Stimulated activated CD8-positive, alpha-beta memory T cell treated with anti-CD3 and anti-CD28 coated beads, Interleukin-12 subunit alpha, Interleukin-12 subunit beta, amount 100 ng/mL, for 4 hours (primary cell): ENCODE measurements around the gene ATP11C.

Experiments used
- DNase-seq: peaks from one replicate; pipeline ENCODE4 v3.0.0-alpha.2; 2020; ENCODE audit warnings: low read depth

Gene ATP11C

DNA sequence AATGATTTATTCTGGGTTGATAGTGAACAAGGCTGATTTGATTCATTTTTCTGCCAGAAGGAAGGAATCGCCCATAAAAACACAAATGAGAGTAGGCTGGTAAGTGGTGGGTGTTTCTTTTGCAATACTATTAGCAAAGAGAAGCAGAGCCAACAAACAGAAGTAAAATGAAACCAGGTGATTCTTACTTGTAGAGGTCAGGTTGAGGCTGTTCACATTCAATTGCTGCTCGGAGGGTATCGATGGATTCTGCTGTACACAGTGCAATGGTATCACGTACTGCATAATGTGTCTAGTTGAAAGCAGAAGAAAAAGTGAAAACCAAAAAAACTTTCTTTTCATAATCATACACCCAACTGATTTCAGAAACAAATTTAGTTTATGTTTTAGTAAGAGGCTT lies 130.8 kb downstream of the ATP11C start:
- no peak for DNase-seq

DNA sequence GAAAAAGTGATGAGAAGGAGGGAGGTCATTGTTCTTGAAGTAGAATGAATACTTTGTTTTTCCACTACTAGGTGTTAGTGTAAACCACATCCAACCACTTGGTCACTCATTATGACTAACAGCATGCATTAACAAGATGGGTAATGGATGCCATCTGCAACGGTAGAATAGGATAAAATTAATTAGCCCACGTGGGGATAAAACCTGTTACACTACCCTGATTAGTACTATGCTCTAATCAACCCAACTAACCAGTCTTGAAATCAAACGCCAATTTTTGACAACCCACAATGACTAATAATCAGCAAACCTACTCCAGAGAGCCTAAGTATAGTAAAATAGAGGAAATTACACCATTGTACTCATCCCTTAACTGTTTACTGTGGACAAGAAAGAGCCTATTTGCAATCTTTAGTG lies 131.4 kb downstream of the ATP11C start:
- DNase-seq = no peak

DNA sequence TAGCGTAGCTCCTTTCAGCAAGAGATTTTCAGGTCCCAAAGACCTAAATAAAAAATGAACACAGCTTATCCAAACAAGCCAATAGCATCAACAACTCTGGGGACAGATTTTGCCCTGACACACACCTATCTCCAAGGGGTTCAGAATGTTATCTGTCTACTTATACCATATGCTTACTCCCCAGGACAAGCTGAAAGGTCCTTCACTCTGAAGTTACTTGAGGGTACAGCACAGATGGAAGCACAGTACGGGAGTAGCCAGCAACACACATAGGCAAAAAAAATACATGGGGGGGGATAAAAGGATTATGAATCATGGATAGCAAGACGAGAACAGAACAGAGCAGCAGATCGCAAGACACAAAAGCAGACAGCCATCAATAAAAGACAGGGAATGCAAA lies 134.2 kb downstream of the ATP11C start:
- no peak for DNase-seq

DNA sequence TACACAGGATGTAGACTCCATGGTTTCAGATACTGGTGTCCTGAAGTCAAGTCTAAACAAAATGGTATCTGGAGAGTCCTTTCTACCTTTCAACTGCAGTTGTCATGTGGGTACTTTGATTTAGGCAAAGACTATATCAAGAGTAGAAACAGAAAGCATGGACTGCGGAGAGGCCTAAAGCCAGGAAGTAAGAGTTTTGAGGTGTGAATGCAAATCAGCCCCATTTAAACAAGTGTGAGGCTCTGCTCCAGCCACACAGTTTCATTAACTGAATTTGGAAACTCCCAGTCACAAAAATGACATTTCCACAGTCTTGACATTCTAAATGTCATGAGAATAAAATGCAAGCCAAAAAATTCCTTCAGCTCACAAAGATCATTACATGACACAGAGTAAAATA lies 137.7 kb downstream of the ATP11C start:
- DNase-seq = no peak

DNA sequence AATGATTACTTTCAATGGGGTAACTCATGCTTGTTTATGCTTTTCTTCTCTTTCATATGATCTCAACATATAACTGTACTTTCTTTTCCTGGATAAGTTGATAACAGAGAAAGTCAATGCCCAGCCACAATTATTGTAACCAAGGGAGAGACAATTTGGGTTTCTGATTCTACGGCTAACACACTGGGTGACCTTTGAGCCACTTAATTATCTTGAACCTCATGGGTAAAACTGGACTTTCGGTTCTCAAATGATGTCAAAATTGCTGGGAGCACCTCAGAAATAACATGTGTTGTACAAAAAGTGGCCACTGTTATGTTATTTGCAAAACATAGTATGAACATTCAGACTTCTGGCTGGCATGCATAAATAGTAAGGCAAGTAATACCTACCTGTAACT lies 145.3 kb downstream of the ATP11C start:
- no peak for DNase-seq

DNA sequence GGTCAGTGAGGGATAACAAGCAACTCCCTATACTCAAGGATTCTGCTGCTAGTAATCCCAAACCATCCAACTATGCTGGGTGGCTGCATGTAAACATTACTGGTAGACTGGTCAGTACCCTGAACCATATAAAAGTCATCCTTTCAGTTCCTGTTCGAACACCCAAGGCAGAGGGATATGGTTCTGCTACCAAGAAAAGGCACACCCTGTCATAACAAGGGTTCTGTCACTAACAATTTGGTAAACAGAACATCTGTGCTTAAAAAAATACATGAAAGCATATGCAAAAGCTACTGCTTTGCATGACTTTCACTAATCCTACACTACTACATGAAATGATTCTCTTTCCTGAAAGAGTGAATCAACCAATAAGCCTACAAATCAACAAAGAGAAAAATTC lies 148.0 kb downstream of the ATP11C start:
- DNase-seq = no peak

DNA sequence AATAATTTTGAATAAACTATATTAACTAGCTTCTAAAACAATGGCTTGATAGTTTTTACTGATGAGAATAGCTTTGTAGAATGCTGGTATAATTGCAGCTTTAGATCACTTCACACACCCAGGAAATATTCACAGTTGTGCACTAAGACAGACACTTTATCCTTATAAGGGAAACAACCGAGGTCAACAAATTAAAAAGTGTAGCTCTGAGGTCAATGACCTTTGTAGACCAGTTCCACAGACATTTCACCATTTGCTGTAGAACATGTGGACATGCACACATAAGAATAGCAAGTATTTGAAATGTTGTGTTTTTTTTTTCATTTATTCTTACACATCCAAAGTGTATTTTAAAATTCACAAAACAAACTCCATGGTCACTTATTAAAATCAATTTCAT lies 148.9 kb downstream of the ATP11C start:
- DNase-seq = no peak

DNA sequence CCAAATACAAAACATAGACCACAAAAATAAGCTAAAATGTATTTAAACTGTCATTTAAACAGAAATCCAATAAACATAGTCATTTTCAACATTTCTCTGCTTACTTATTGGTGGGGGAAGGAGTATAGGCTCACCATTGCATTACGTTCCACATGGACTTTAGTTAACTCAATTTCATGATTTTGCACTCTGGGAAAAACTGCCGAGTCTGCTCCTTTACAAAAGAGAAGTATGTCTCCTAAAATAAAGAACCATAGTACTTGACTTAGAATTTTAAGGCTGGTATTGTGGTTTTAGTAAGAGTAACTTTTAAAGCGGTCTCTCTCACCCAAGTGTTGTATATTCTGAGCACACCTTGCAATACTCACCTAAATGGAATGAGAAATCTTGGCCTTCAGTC lies 149.8 kb downstream of the ATP11C start:
- no peak for DNase-seq

DNA sequence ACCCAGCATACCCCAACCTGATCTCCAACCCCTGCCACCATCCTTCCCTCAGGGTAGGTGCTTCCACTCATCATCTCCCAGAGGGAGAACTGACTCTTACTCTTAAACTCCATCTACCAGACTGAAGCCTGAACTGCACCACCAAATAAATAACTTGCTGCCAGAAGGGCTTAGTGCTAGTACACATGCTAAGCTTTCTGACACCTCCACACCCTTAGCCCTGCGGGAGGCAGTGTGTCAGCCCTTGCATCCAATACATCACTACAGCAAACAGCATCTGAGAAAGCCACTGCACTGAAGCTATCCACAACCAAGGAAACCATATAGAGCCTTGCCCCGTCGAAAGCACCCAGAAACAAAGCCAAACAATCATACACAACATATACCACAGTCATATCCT lies 156.3 kb downstream of the ATP11C start:
- no peak for DNase-seq

DNA sequence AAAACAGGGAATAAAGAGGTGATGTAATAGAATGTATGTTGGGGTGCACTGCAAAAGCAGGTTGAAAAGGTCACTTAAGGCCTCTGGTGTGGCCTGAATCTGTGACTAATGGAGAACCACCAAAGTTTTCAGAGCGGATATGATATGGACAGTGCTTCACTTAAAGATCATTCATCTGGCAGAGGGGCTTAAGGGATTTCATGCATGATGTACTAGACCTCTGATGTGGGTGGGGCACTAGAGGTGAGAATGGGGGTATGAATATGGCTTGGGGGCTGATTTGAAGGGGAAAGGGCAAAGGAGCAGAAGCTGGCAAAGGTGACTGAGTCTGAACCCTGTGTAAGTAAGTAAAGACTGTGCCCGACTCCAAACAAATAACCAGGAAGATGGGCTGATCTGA lies 162.5 kb downstream of the ATP11C start:
- DNase-seq = no peak

DNA sequence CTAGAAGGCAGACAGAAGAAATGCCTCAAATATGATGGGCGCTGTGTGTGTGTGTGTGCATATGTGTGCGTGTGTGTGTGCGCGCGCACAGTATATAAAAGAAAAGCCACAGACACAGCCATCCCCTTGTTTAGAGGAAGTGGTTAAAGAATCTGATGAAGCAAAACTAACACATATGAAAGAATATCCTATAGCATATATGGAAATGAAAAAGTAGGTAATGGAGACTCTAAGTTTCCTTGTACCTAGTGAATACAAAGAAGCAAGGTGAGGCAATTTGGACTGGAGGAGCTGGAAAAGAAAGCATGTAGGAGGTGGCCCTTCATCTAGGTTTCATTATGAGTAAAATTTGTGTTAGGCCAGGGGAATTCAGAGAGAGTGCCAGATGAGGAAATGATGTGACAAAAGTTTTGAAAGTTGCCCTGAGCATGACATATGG lies 166.3 kb downstream of the ATP11C start:
- no peak for DNase-seq

DNA sequence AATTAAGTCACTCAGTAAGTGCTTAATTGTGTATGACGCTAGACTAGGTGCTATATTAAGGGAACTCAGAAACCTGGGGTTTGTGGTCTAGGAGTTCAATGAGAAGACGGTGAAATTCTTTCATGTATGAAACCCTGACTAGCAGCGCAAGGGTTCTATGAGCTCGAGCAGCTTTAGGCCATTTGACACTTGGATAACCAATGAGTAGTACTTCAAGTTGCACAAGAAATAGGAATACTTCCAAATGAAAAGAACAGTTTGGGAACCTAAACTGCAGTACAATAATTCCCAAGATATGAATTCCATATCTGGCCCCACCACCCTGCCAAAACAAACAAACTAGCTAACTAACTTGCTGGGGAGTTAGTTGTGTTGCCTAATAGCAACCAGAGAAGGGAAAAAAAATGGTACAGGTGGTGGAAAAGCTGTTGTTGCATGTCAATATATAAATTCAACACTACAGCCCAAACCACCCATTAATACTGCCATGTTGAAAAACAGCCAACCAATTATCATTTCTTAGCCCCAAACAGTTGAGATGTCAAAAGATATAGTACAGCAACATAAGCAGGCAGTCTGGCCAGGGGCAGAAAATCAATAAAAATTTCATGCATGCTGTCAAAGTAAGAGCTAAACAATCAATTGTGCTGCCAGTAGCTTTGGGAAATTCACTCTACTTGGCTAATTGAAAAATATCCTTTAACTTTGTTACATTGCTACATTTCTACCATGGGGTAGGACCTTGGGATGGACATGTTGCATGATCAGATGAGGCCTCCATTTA lies 170.3 kb downstream of the ATP11C start:
- DNase-seq = no peak

DNA sequence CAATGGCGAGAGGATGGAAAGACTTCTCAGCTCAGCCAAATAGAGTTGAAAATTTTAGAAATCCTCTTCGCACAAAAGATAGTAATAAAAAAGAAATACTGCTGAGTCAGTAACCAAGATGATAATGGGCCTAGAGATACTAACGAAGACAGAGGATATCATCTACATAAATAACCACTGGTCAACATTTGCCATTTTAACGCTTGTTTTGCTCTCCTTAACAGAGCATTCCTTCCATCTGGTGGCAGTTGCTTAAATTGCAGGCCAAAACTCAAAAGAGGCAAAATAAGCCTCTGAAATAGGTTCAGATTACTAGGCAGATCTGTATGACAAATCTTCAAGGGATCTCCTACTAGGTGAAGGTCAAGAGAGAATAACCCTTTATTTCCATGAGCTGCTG lies 173.2 kb downstream of the ATP11C start:
- DNase-seq = no peak

DNA sequence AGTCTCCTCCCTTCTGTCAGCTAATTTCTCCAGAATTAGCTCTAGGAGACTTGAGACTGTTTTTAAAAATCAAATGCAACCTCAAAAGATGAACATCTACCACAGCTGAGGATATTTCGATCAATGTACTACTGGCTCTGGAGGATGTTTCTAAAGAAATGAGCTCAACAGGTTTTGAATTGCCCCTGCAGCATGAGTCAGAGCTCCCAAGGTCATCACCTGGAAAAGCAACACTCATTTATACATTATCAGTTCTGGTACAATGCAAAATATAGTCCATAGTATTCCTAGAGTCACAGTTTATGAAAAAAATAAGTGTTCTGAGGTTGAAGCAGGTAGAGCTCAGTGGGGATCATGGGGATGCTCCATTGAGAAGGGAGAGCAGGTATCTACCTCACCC lies 174.0 kb downstream of the ATP11C start:
- DNase-seq = no peak

DNA sequence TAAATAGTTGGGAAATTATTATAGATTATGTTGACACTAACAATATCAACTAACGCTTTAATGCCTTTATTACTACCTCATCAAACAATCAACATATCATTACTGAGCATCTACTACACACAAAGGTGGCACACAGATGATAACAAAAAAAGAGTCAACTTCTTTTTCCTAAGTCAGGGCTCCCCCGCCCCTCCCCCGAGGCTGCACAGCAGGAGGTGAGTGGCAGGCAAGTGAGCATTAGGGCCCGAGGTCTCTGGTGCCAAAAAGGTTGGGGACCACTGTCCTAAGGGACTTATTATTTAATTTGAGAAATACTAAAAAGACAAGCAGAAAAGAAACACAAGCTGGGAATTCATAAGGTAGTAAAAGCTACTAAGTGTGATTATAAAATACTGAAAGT lies 174.6 kb downstream of the ATP11C start:
- DNase-seq = no peak

DNA sequence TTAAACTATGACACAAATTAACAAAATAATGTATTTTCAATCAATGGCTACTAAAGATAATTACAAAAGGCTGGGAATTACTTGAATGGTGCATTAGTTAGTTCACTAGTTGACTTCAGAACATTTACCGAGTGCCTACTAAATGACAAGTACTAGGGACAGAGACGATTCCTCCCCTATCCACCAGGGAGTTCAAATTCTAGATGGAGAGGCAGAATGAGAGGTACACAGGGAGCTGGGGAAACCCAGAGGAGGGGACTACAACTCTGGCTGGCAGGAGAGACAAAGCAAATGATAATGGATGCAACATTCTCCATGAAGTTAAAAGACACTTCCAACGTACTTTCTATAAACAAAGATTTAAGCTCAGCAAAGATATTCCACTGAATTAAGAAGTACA lies 181.8 kb downstream of the ATP11C start:
- DNase-seq = no peak

DNA sequence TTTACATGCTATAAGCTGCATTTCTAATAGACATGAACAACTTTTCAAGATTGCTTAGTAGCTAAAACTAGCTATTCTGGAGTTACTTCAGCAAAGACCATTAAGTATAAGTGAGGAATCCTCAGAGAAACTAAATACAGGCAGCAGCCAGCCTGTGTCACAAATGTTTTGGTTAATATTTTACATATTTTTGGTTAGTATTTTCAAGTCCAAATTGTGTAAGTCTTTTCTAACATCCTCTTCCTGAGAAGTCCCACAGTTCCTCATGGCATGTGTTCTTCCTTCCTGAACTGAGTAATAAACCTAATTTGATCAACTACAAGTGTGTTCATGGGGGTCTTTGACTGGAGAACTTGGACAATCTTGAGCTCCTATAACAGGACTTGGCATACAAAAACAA lies 182.5 kb downstream of the ATP11C start:
- DNase-seq = no peak

DNA sequence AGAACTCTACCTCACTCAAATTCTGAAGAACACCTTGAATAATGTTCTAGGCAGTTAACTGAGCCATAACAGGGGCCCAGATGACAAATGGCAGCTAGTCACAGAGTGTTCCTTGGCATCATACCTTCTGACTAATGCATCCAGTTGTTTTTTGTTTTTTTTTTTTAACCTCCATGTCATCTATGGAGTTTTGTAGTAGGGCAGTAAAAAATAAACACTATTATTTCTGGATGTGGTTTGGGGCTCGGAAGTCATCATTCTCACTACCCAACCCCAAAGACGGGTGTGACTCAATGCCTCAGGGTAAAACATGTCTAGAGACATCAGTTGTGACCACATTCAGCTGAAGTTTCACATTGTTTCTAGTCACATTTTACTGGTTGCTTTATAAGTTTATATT lies 193.7 kb downstream of the ATP11C start:
- no peak for DNase-seq

DNA sequence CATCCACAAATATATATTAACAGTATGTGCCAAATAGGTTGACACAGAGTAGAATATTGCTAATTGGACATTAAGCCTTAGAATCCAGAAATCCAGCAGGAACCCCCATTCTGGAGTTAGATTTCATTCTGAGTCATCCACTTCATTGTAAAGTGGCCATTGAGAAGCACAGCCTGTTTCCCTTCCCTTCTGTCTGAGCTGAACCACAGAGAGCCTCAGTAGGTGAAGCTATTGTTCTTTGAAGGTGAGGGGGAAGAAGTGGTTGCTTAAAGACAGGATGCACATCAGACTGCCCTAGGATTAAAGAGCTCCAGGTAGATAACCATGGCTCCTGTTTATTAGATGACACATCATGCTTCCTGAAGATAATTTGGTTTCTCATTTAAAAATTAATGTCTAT lies 194.3 kb downstream of the ATP11C start:
- DNase-seq = no peak

DNA sequence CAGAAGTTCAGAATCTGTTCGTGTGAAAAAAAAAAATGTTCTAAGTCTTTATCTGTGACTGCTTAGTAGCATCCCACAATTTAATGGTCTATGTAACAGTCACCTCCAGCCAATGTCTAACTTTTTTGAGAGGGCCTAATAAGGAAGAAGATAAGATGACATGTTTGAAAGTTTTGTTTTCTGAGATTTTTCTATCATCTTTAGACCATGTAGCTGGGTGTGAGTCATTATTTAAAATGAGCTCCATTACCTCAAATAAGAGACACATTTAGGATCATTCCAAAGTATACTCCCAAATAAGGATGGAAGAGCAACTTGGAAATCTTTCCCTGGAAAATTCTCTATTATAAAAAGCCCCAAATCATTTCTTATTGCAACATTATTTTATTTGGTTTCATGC lies 196.7 kb downstream of the ATP11C start:
- no peak for DNase-seq

DNA sequence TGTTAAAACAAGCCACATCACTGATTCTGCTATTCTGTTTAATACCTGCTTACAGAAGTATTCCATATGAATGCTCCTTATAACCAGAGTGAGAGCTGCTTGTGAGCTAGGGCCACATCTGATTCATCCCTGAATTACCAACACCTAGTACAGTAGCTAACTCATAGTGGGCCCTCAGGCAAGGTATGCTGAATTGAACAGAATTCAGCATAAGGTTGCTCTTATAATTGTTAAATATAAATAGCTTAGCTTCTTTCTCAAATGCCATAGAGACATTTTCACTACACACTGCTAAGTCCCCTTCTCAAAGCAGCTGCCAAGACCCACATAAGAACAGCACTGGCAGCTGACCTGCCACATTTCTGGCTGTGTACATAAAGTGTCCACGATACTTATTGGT lies 197.9 kb downstream of the ATP11C start:
- DNase-seq = no peak

DNA sequence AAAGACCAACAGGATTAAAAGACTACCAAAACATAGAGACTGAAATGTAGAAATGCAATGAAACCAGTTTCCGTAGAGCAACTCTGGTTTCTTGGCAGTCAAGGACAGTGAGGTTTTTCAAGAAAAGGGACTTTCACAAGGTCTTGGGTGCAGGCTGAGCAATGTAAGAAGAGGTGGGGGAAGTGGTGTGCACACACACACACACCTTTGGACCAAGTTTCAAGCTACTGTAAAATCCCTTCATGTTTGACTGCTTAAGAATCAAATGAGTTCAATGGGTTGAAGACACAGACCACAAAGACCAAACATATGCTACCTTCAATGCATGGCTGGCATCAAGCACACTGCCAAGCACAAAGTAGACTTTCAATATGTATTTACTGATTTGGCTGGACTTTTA lies 207.1 kb downstream of the ATP11C start:
- DNase-seq = no peak

DNA sequence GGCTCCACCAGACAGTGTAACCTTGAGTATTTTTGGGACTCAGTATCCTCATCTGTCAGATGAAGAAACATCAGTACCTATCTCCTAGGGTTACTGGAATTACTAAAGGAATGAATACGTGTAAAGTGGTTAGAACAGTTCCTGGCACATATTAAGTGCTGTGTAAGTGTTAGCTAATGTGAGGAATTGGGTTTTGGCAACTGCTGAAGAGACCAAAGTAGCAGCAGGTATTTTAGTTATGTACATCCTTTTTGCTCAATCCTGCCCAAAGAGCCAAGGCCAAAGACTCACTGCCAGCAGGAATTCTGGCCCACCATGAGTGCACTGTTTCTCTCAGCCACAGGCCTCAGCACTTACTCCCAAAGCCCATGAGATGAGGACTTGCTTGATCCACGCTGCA lies 208.2 kb downstream of the ATP11C start:
- no peak for DNase-seq

DNA sequence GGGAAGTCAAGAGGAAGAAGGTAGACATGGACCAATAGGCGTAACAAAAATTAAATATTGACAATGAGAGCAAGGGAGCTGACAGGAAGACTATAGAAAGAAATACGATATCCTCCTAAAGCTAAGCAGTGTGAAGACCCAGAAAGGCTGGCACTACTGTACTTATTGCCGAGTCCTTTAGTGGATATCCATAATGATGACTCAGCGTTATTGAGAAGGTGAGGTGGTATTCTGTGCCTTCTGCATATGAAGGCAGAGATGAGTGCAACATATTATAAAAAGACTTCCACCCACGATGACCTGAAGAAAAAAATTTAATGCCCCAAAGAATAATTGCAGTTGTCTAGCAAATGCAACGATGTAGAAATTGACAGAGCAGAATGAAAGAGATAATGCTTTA lies 211.9 kb downstream of the ATP11C start:
- DNase-seq = no peak

DNA sequence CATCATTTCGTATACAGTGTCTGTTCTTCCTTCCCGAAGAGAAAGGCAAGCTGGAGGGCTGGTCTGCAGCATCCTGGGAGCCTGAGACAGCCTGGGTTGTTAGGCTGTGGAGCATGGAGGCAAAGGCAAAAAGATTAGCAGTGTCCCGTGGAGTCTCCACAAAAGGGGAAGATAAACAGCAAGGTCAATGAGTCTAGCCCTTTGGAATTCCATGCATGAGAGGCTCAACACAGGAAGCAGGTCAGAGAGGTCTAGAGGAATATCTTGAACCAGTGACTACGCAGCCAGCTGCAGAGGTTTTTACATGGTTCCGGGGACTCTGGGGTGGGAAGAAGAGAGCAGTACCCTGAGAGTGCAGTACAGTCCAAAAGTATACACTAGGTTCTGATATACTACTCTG lies 212.7 kb downstream of the ATP11C start:
- DNase-seq = no peak
